Measurements from ENCODE around the gene MARCHF3.
"Not testable (repeated sequence)": the region's sequence is repeated elsewhere in the genome, so short reads cannot be mapped to it uniquely, and the experiment has no call there.

The MARCHF3 gene

DNA sequence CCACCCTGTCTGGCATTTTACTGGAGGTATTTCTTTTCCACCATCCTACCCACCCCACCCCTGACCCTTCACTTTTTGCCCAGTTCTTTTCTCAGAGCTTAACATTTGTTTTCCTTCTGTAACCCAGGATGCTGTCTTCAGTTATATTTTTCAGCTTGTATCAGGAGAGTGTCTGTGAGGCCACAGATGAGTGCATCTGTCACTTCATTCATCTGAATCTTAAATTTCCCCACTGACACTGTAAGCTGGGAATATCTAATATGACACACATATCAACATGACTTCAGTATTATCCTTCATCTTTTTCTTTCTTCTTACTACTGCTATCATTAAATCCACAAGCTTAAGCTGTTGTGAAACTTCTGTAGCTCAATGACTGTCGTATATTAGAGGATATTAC, 4.9 kb downstream of the MARCHF3 start:
- Histone ChIP-seq H4K5ac (ENCODE audit: low read length) (no peak overlapping the region), H3K9ac (ENCODE audit: low read length) (no peak overlapping the region), H3K4ac (ENCODE audit: low read depth, low read length) (no peak overlapping the region), H3K18ac (ENCODE audit: low read length) (no peak overlapping the region), H2BK5ac (ENCODE audit: low read length) (no peak overlapping the region), H2BK15ac (replicated peaks; ENCODE audit: low read depth) (no peak overlapping the region), H2AK5ac (ENCODE audit: low read length) (no peak overlapping the region), H3K79me1 (ENCODE audit: low read length) (no peaks in the 10 kb centered on the region), H3K23ac (ENCODE audit: low read length) (no peak overlapping the region), H4K8ac (ENCODE audit: low read depth, low read length) (no peak overlapping the region), H2BK120ac (ENCODE audit: low read depth, low read length) (no peak overlapping the region), H3K4me2 (ENCODE audit: low read length) (no peak overlapping the region), H3K4me3 (ENCODE audit: low read length) (no peak overlapping the region), H3K27me3 (ENCODE audit: insufficient read depth, low read length, poor library complexity) (no peaks in the 10 kb centered on the region), H3K4me1 (ENCODE audit: control insufficient read depth, low read depth, low read length) (no peaks in the 10 kb centered on the region), H3K79me2 (ENCODE audit: control insufficient read depth, insufficient read depth, low read length) (no peaks in the 10 kb centered on the region), H3K36me3 (ENCODE audit: control insufficient read depth, insufficient read depth, low read length) (no peaks in the 10 kb centered on the region), H3K56ac (ENCODE audit: low read length) (no peak overlapping the region), H3K27ac (ENCODE audit: low read depth, low read length) (no peak overlapping the region)
- no peak for DNase-seq
- WGBS (ENCODE audit: extremely low coverage, insufficient coverage, low lambda C conversion rate), result no CpG with 5 or more reads among the region's 1 CpG

DNA sequence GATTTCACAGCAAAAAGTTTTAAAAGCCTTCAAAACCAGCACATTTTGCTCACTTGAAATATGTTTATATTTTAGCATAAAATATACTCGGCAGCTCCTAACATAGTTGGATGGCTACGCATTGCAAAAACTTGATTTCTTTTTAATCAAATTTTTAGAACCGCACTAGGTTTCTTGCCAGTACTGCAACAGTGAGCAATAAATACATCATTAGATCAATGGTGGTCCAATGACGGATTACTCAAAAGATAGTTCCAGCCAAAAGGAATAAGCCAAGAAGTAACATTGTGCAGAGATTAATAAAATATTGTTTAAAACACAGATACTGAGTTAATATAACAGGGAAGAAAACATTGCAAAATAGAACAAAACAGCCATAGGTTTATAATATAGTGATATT, 5.5 kb downstream of the MARCHF3 start:
- Histone ChIP-seq H3K18ac (ENCODE audit: low read length) (no peak overlapping the region), H3K9ac (ENCODE audit: low read length) (no peak overlapping the region), H4K8ac (ENCODE audit: low read depth, low read length) (no peak overlapping the region), H2BK120ac (ENCODE audit: low read depth, low read length) (no peak overlapping the region), H3K4me2 (ENCODE audit: low read length) (no peak overlapping the region), H3K27ac (ENCODE audit: low read depth, low read length) (no peak overlapping the region), H3K4ac (ENCODE audit: low read depth, low read length) (no peak overlapping the region), H3K23ac (ENCODE audit: low read length) (no peak overlapping the region), H4K5ac (ENCODE audit: low read length) (no peak overlapping the region), H3K36me3 (ENCODE audit: control insufficient read depth, insufficient read depth, low read length) (no peaks in the 10 kb centered on the region), H2BK15ac (replicated peaks; ENCODE audit: low read depth) (no peak overlapping the region), H2BK5ac (ENCODE audit: low read length) (no peak overlapping the region), H3K4me3 (ENCODE audit: low read length) (no peak overlapping the region), H3K56ac (ENCODE audit: low read length) (no peak overlapping the region), H3K27me3 (ENCODE audit: insufficient read depth, low read length, poor library complexity) (no peaks in the 10 kb centered on the region), H3K79me1 (ENCODE audit: low read length) (no peaks in the 10 kb centered on the region), H2AK5ac (ENCODE audit: low read length) (no peak overlapping the region), H3K79me2 (ENCODE audit: control insufficient read depth, insufficient read depth, low read length) (no peaks in the 10 kb centered on the region), H3K4me1 (ENCODE audit: control insufficient read depth, low read depth, low read length) (no peaks in the 10 kb centered on the region)
- DNase-seq, result no peak
- WGBS (ENCODE audit: extremely low coverage, insufficient coverage, low lambda C conversion rate), result no CpG with 5 or more reads among the region's 4 CpGs

DNA sequence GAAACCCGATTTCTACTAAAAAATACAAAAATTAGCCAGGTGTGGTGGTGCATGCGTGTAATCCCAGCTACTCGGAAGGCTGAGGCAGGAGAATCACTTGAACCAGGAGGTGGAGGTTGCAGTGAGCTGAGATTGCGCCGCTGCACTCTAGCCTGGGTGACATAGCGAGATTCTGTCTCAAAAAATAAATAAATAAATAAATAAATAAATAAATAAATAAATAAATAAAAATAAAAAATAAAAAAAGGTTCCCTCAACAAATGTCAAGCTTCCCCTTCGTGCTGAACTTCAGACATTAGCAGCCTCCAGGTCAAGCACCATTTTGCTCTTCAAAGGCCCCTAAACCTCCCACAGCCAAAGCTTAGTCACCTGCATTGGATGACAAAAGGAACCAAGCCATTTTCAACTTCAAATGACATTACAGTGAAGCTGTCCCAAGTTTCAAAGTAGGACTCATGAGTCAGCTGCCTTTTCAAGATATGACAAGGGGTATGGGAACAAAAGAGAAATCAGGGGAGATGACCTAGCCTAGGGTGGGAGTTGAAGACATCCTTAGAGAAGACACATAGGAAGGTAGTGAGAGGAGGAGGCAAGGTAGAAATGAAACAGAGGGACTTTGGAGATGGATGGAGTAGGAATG, 6.7 kb downstream of the MARCHF3 start:
- not testable (repeated sequence) for DNase-seq; H2BK120ac ChIP-seq (ENCODE audit: low read depth, low read length); H3K36me3 ChIP-seq (ENCODE audit: control insufficient read depth, insufficient read depth, low read length); H4K5ac ChIP-seq (ENCODE audit: low read length); H3K18ac ChIP-seq (ENCODE audit: low read length); H3K23ac ChIP-seq (ENCODE audit: low read length); H2BK5ac ChIP-seq (ENCODE audit: low read length); H3K4me1 ChIP-seq (ENCODE audit: control insufficient read depth, low read depth, low read length); H3K4me3 ChIP-seq (ENCODE audit: low read length); H3K56ac ChIP-seq (ENCODE audit: low read length); H2AK5ac ChIP-seq (ENCODE audit: low read length); H3K4me2 ChIP-seq (ENCODE audit: low read length); H3K27ac ChIP-seq (ENCODE audit: low read depth, low read length); H3K79me1 ChIP-seq (ENCODE audit: low read length); H3K79me2 ChIP-seq (ENCODE audit: control insufficient read depth, insufficient read depth, low read length); H2BK15ac ChIP-seq (replicated peaks; ENCODE audit: low read depth); H3K27me3 ChIP-seq (ENCODE audit: insufficient read depth, low read length, poor library complexity); H3K9ac ChIP-seq (ENCODE audit: low read length); H4K8ac ChIP-seq (ENCODE audit: low read depth, low read length); H3K4ac ChIP-seq (ENCODE audit: low read depth, low read length)
- WGBS (ENCODE audit: extremely low coverage, insufficient coverage, low lambda C conversion rate), result no CpG with 5 or more reads among the region's 7 CpGs

DNA sequence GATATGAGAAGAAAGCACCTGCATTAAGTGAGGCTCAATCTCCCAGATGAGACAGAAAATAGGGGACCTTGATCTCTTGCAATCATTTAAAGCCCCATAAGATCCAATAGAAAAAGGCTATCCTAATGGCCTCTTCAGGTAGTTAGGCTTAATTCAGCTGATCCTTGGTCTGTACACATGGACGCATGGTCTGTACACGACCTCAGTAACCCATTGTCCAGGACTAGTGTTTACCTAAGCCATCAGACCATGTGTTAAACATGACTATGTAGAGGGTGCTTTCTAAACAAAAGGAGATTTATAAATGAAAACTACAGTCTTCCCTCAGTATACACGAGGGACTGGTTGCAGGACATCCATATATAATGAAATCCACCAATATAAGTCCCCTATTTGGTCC, 7.5 kb downstream of the MARCHF3 start:
- H3K79me2 ChIP-seq (ENCODE audit: control insufficient read depth, insufficient read depth, low read length), result no peaks in the 10 kb centered on the region
- no peak overlapping the region for H3K18ac ChIP-seq (ENCODE audit: low read length)
- H3K4me2 ChIP-seq (ENCODE audit: low read length), result no peak overlapping the region
- no peak overlapping the region for H3K27ac ChIP-seq (ENCODE audit: low read depth, low read length)
- no peaks in the 10 kb centered on the region for H3K79me1 ChIP-seq (ENCODE audit: low read length)
- no peaks in the 10 kb centered on the region for H3K27me3 ChIP-seq (ENCODE audit: insufficient read depth, low read length, poor library complexity)
- no peak overlapping the region for H3K9ac ChIP-seq (ENCODE audit: low read length)
- no CpG with 5 or more reads among the region's 3 CpGs for WGBS (ENCODE audit: extremely low coverage, insufficient coverage, low lambda C conversion rate)
- H3K36me3 ChIP-seq (ENCODE audit: control insufficient read depth, insufficient read depth, low read length), result no peaks in the 10 kb centered on the region
- H2BK120ac ChIP-seq (ENCODE audit: low read depth, low read length), result no peak overlapping the region
- H4K5ac ChIP-seq (ENCODE audit: low read length), result no peak overlapping the region
- H3K23ac ChIP-seq (ENCODE audit: low read length), result no peak overlapping the region
- H2BK15ac ChIP-seq (replicated peaks; ENCODE audit: low read depth), result no peak overlapping the region
- H2AK5ac ChIP-seq (ENCODE audit: low read length), result no peak overlapping the region
- H3K56ac ChIP-seq (ENCODE audit: low read length), result no peak overlapping the region
- no peak for DNase-seq
- no peak overlapping the region for H3K4ac ChIP-seq (ENCODE audit: low read depth, low read length)
- H4K8ac ChIP-seq (ENCODE audit: low read depth, low read length), result no peak overlapping the region
- H3K4me1 ChIP-seq (ENCODE audit: control insufficient read depth, low read depth, low read length), result no peaks in the 10 kb centered on the region
- H3K4me3 ChIP-seq (ENCODE audit: low read length), result no peak overlapping the region
- no peak overlapping the region for H2BK5ac ChIP-seq (ENCODE audit: low read length)

DNA sequence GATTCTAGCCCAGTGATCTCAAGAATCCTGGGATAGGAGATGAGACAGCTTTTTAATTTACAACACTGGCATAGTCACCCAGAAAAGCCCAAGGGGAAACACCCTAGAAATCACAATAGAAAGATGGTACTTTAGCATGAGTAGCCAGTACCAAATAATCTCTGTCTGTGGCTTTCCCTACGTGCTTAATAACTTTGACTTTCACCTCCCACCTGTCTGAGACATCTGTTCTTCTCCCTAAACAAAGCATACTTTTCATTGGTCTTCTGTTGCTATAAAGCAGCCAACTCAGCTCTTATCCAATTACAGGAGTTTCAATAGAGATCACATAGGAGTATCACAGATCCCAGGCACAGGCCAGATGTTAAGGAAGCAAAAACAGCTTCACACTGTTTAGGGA, 10.4 kb downstream of the MARCHF3 start:
- no CpG with 5 or more reads among the region's 1 CpG for WGBS (ENCODE audit: extremely low coverage, insufficient coverage, low lambda C conversion rate)
- Histone ChIP-seq H3K79me2 (ENCODE audit: control insufficient read depth, insufficient read depth, low read length) (no peaks in the 10 kb centered on the region), H3K4me1 (ENCODE audit: control insufficient read depth, low read depth, low read length) (no peaks in the 10 kb centered on the region), H2BK5ac (ENCODE audit: low read length) (no peak overlapping the region), H2AK5ac (ENCODE audit: low read length) (no peak overlapping the region), H4K5ac (ENCODE audit: low read length) (no peak overlapping the region), H3K36me3 (ENCODE audit: control insufficient read depth, insufficient read depth, low read length) (no peaks in the 10 kb centered on the region), H3K27ac (ENCODE audit: low read depth, low read length) (no peak overlapping the region), H2BK15ac (replicated peaks; ENCODE audit: low read depth) (no peak overlapping the region), H3K4ac (ENCODE audit: low read depth, low read length) (no peak overlapping the region), H3K23ac (ENCODE audit: low read length) (no peak overlapping the region), H2BK120ac (ENCODE audit: low read depth, low read length) (no peak overlapping the region), H3K4me2 (ENCODE audit: low read length) (no peak overlapping the region), H3K9ac (ENCODE audit: low read length) (no peak overlapping the region), H4K8ac (ENCODE audit: low read depth, low read length) (no peak overlapping the region), H3K56ac (ENCODE audit: low read length) (no peak overlapping the region), H3K18ac (ENCODE audit: low read length) (no peak overlapping the region), H3K27me3 (ENCODE audit: insufficient read depth, low read length, poor library complexity) (no peaks in the 10 kb centered on the region), H3K4me3 (ENCODE audit: low read length) (no peak overlapping the region), H3K79me1 (ENCODE audit: low read length) (no peaks in the 10 kb centered on the region)
- no peak for DNase-seq

DNA sequence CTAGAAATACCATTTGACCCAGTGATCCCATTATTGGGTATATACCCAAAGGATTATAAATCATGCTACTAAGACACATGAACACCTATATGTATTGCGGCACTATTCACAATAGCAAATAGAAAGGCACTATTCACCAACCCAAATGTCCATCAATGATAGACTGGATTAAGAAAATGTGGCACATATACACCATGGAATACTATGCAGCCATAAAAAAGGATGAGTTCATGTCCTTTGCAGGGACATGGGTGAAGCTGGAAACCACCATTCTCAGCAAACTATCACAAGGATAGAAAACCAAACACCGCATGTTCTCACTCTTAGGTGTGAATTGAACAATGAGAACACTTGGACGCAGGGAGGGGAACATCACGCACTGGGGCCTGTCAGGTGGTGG, 13.6 kb downstream of the MARCHF3 start:
- H3K27ac ChIP-seq (ENCODE audit: low read depth, low read length); DNase-seq; H2BK120ac ChIP-seq (ENCODE audit: low read depth, low read length); H4K5ac ChIP-seq (ENCODE audit: low read length); H3K27me3 ChIP-seq (ENCODE audit: insufficient read depth, low read length, poor library complexity); H3K9ac ChIP-seq (ENCODE audit: low read length); H3K4me1 ChIP-seq (ENCODE audit: control insufficient read depth, low read depth, low read length); H3K36me3 ChIP-seq (ENCODE audit: control insufficient read depth, insufficient read depth, low read length); H2BK15ac ChIP-seq (replicated peaks; ENCODE audit: low read depth); H2BK5ac ChIP-seq (ENCODE audit: low read length); H3K18ac ChIP-seq (ENCODE audit: low read length); H3K4me3 ChIP-seq (ENCODE audit: low read length); H3K23ac ChIP-seq (ENCODE audit: low read length); H2AK5ac ChIP-seq (ENCODE audit: low read length); H3K79me2 ChIP-seq (ENCODE audit: control insufficient read depth, insufficient read depth, low read length); H3K4ac ChIP-seq (ENCODE audit: low read depth, low read length); H3K79me1 ChIP-seq (ENCODE audit: low read length); H4K8ac ChIP-seq (ENCODE audit: low read depth, low read length); H3K56ac ChIP-seq (ENCODE audit: low read length); H3K4me2 ChIP-seq (ENCODE audit: low read length): not testable (repeated sequence)
- no CpG with 5 or more reads among the region's 4 CpGs for WGBS (ENCODE audit: extremely low coverage, insufficient coverage, low lambda C conversion rate)

All from mesendoderm (in vitro differentiated cells).